HepG2 (cell line): ENCODE data around the gene FIBCD1. TPM values are rescaled to one million over a fixed set of nuclear protein-coding genes. Genes with fewer than 3 reads are reported as not detected.

Experiments used
- ATAC-seq: fragments of 200-7000 bp; cut with Tn5 transposase; 3 replicates; pipeline ENCODE4 v1.9.1; 2020; ENCODE audit warnings: mild to moderate bottlenecking, moderate library complexity
- BruUV-seq: library from RNA; stranded (reverse); fragments of 400-500 nt; replicated peaks from 2 replicates; lab custom pipeline; 2021; lab: Mats Ljungman, UMichigan
- CTCF ChIA-PET: fragments of 300-600 bp; formaldehyde crosslinking; extraction: SDS; loops from one replicate; lab custom pipeline; 2021; ENCODE audit warnings: low total read pairs, inconsistent platforms, low intra/inter-chr PET ratio; lab: Yijun Ruan, JAX
- POLR2A ChIA-PET: fragments of 350-600 bp; sonication (Branson Sonifier 250); formaldehyde crosslinking; loops from one replicate; lab custom pipeline; 2020; ENCODE audit warnings: antibody characterized with exemption, inconsistent platforms; lab: Yijun Ruan, JAX
- DNase-seq: peaks from one replicate; pipeline ENCODE4 v3.0.0-alpha.2; 2015; ENCODE audit warnings: low spot score
- FAIRE-seq: peaks from 3 replicates; lab custom pipeline; 2011; peaks lifted over from hg19 to GRCh38; lab: Jason Lieb, UNC
- H2AFZ ChIP-seq: one replicate; pipeline ENCODE4 v1.6.1; 2011; ENCODE audit warnings: low read length, inconsistent platforms
- H3K27ac ChIP-seq: fragments of 300-600 bp; 3 replicates; pipeline ENCODE4 v1.8.0; 2011; ENCODE audit warnings: mixed run types, mild to moderate bottlenecking, mixed read lengths, low read length, inconsistent platforms; ENCODE audit not compliant: insufficient read depth; ENCODE audit errors: extremely low read length
- H3K27me3 ChIP-seq, 2 experiments: fragments of 200-600 bp in 1 of 2; 2 replicates in 1 of 2; 3 replicates in 1 of 2; pipeline versions ENCODE4 v1.6.0 to v1.8.0; 2011; ENCODE audit warnings: low read length in 2 of 2, mild to moderate bottlenecking in 2 of 2, moderate library complexity in 2 of 2, inconsistent platforms in 1 of 2; ENCODE audit not compliant: insufficient read depth in 2 of 2, control insufficient read depth in 1 of 2
- H3K36me3 ChIP-seq, 2 experiments: fragments of 200-600 bp in 1 of 2; replicated peaks in 1 of 2; 2 replicates in 1 of 2; 3 replicates in 1 of 2; pipeline versions ENCODE4 v1.5.1 to v1.8.0; 2011; ENCODE audit warnings: low read length in 2 of 2, inconsistent platforms in 1 of 2; ENCODE audit not compliant: insufficient read depth in 2 of 2, control insufficient read depth in 1 of 2
- H3K4me1 ChIP-seq: 2 replicates; pipeline ENCODE4 v1.5.1; 2012; ENCODE audit warnings: low read length, inconsistent platforms; ENCODE audit not compliant: insufficient read depth
- H3K4me2 ChIP-seq: 2 replicates; pipeline ENCODE4 v1.6.0; 2011; ENCODE audit warnings: low read depth, low read length, inconsistent platforms
- H3K4me3 ChIP-seq, 3 experiments: fragments of 200-600 bp in 1 of 3; sonication (generic), shearing (Covaris generic) in 1 of 3; replicated peaks in 1 of 3; 2 replicates each; pipeline ENCODE4 v1.5.1; 2011 to 2016; ENCODE audit warnings: low read length in 3 of 3, inconsistent platforms in 2 of 3, low read depth in 2 of 3, mild to moderate bottlenecking in 2 of 3, control low read depth in 1 of 3, mixed read lengths in 1 of 3; ENCODE audit not compliant: insufficient read depth in 1 of 3
- H3K79me2 ChIP-seq: one replicate; pipeline ENCODE4 v1.6.1; 2011; ENCODE audit warnings: low read length, inconsistent platforms; ENCODE audit not compliant: insufficient read depth
- H3K9ac ChIP-seq: 2 replicates; pipeline ENCODE4 v1.6.0; 2011; ENCODE audit warnings: mild to moderate bottlenecking, low read depth, low read length, inconsistent platforms; ENCODE audit not compliant: insufficient read depth
- H3K9me3 ChIP-seq: 2 replicates; pipeline ENCODE4 v1.5.1; 2012; ENCODE audit warnings: mild to moderate bottlenecking, low read length
- H4K20me1 ChIP-seq: 2 replicates; pipeline ENCODE4 v1.6.0; 2011; ENCODE audit warnings: inconsistent platforms, mild to moderate bottlenecking, low read length, moderate library complexity; ENCODE audit not compliant: insufficient read depth
- CBFB ChIP-seq: sonication (generic); formaldehyde crosslinking; IDR thresholded peaks from 2 replicates; pipeline ENCODE4 v1.4.0; 2020; ENCODE audit warnings: missing genetic modification reagents
- CBX1 ChIP-seq: IDR thresholded peaks from one replicate; pipeline ENCODE4 v1.6.1; 2016; ENCODE audit warnings: antibody characterized with exemption, low read depth
- EEA1 ChIP-seq: sonication (generic); formaldehyde crosslinking; IDR thresholded peaks from 2 replicates; pipeline ENCODE4 v1.5.1; 2020; ENCODE audit warnings: mild to moderate bottlenecking, missing genetic modification reagents, borderline replicate concordance
- EZH2 ChIP-seq: conservative IDR thresholded peaks from 2 replicates; pipeline ENCODE4 v1.6.1; 2012; ENCODE audit warnings: mild to moderate bottlenecking, low read depth, low read length, moderate library complexity
- HNRNPLL ChIP-seq: fragments of 200-400 bp; formaldehyde crosslinking; IDR thresholded peaks from 2 replicates; pipeline ENCODE4 v1.6.1; 2017; ENCODE audit warnings: mild to moderate bottlenecking, low read depth, low read length; ENCODE audit not compliant: poor library complexity, severe bottlenecking
- MXD1 ChIP-seq: sonication (generic); formaldehyde crosslinking; IDR thresholded peaks from 2 replicates; pipeline ENCODE4 v1.4.0; 2020; ENCODE audit warnings: mild to moderate bottlenecking, missing genetic modification reagents
- NFKB2 ChIP-seq: sonication (generic); formaldehyde crosslinking; IDR thresholded peaks from 2 replicates; pipeline ENCODE4 v1.4.0; 2020; ENCODE audit warnings: missing genetic modification reagents, borderline replicate concordance
- ZFY ChIP-seq: sonication (generic); formaldehyde crosslinking; IDR thresholded peaks from 2 replicates; pipeline ENCODE4 v1.4.0; 2020; ENCODE audit warnings: missing genetic modification reagents
- ZNF362 ChIP-seq: sonication (generic); formaldehyde crosslinking; IDR thresholded peaks from 2 replicates; pipeline ENCODE4 v1.4.0; 2020; ENCODE audit warnings: missing genetic modification reagents, mild to moderate bottlenecking, borderline replicate concordance
- ZNF44 ChIP-seq: sonication (generic); formaldehyde crosslinking; IDR thresholded peaks from 2 replicates; pipeline ENCODE4 v1.5.1; 2020; ENCODE audit warnings: mild to moderate bottlenecking, missing genetic modification reagents
- ZNF629 ChIP-seq: sonication (generic); formaldehyde crosslinking; conservative IDR thresholded peaks from 2 replicates; pipeline ENCODE4 v1.5.0; 2020; ENCODE audit warnings: missing genetic modification reagents
- ZNF768 ChIP-seq: sonication (generic); formaldehyde crosslinking; IDR thresholded peaks from 2 replicates; pipeline ENCODE4 v1.4.0; 2020; ENCODE audit warnings: missing genetic modification reagents
- ZNF777 ChIP-seq: sonication (generic); formaldehyde crosslinking; IDR thresholded peaks from 2 replicates; pipeline ENCODE4 v1.4.0; 2020; ENCODE audit warnings: missing genetic modification reagents
- ZNF784 ChIP-seq: sonication (generic); formaldehyde crosslinking; IDR thresholded peaks from 2 replicates; pipeline ENCODE4 v1.5.1; 2020; ENCODE audit warnings: missing genetic modification reagents, mild to moderate bottlenecking, borderline replicate concordance
- ZNF816 ChIP-seq: sonication (generic); formaldehyde crosslinking; IDR thresholded peaks from 2 replicates; pipeline ENCODE4 v1.8.0; 2022; ENCODE audit warnings: missing genetic modification reagents, mild to moderate bottlenecking, borderline replicate concordance
- WGBS: methylation state at CpG from one replicate; pipeline ENCODE4 v1.1.6; 2017; ENCODE audit warnings: low lambda C conversion rate; 5-methylcytosine and 5-hydroxymethylcytosine counted together
- in situ Hi-C: cut with HindIII; loops from 2 replicates; pipeline ENCODE4 v1.10.0; 2017; ENCODE audit warnings: low pct_unique_long_range_greater_than_20kb; ENCODE audit not compliant: extremely low pct_ligation_motif_present
- intact Hi-C: fragments of 100-400 bp; cut with micrococcal nuclease; formaldehyde crosslinking; loops from one replicate; pipeline ENCODE4 v1.10.0; 2022; ENCODE audit not compliant: unreplicated experiment
- polyA plus RNA-seq, 8 experiments: library from polyadenylated mRNA; depleted of rRNA in 3 of 8; stranded (reverse) in 7 of 8; unstranded in 1 of 8; fragments of >200 nt; fragmentation: Illumina TruSeq in 4 of 8; extraction: Trizol in 4 of 8; gene quantifications; 2 replicates each; pipeline versions ENCODE4 v1.2.1 to v1.2.3, GENCODE V29; 2011 to 2016; ENCODE audit warnings: low read depth in 4 of 8, missing spikeins in 1 of 8, mixed read lengths in 1 of 8; ENCODE audit not compliant: insufficient read depth in 1 of 8
- total RNA-seq, 5 experiments: library from RNA; depleted of rRNA; stranded (reverse); fragments of >200 nt; fragmentation: Illumina TruSeq; extraction: Trizol; gene quantifications; 2 replicates each; pipeline ENCODE4 v1.2.3, GENCODE V29; 2016; ENCODE audit warnings: low read depth in 1 of 5

FIBCD1 gene
- total and polyA plus RNA-seq, 2 of the 13 experiments (the other 11 are each of a cell fraction or from before 2014, with no cell fraction given) = 0.55 to 0.89 TPM

- peaks cover 38% of the 10 kb centered on the region for H3K4me1 ChIP-seq
- no peak for FAIRE-seq
- peaks cover 13% of the 10 kb centered on the region; the same call in 1 of the 2 replicates for H4K20me1 ChIP-seq
- no peaks in the 10 kb centered on the region for H3K79me2 ChIP-seq
- H3K9me3 ChIP-seq = no peaks in the 10 kb centered on the region
- H3K4me3 ChIP-seq = peak overlapping the region; percentile 51 to 68 (median 60); a peak in 4 of 6 replicates
- POLR2A ChIA-PET = no interaction called here
- TF ChIP-seq EZH2 = 0 out of 2 replicates have a peak, but pooled peaks have one; percentile 37
- peak; percentile 65; the same call in 1 of the 2 replicates for TF ChIP-seq ZNF777 (CRISPR knock-in tag)
- no peak for TF ChIP-seq EEA1 (CRISPR knock-in tag)
- TF ChIP-seq, all 625 proteins: peak for 2
- WGBS = 5% methylated on average over 3 of the region's 75 CpGs
- peak overlapping the region; percentile 66 for H3K4me2 ChIP-seq
- H3K27me3 ChIP-seq = peaks cover 11 to 86% of the 10 kb centered on the region in 2 experiments
- CTCF ChIA-PET = interaction anchor here (2.1 kb wide), 1 partner anchor 73 kb away, joined by 7 read pairs; no protein-coding TSS in a partner anchor
- ATAC-seq (peak; percentile 17; the same call in 1 of the 3 replicates), DNase-seq (no peak)
- no peaks in the 10 kb centered on the region for H3K36me3 ChIP-seq
- in situ Hi-C loops (loop anchor here (5.0 to 10.0 kb wide), 2 partner anchors 42 to 165 kb away; partner anchors contain the start of gene QRFP), intact Hi-C loops (no loop called here)
- no peak overlapping the region for H2AFZ ChIP-seq
- no peak overlapping the region for H3K9ac ChIP-seq
- no peak overlapping the region for H3K27ac ChIP-seq
- BruUV-seq = no TSS peak
Observed at GRCh38 chr9:130939405-130940026, 469 bp upstream of the FIBCD1 start.

- Histone ChIP-seq H3K4me2 (peak overlapping the region; percentile 66), H4K20me1 (peaks cover 13% of the 10 kb centered on the region; the same call in 1 of the 2 replicates), H3K4me3 (peak overlapping the region in 2 of 3 experiments; percentile 60 to 68; a peak in 3 of 6 replicates), H3K79me2 (no peaks in the 10 kb centered on the region), H2AFZ (no peak overlapping the region), H3K27ac (no peak overlapping the region), H3K4me1 (peaks cover 44% of the 10 kb centered on the region), H3K9ac (no peak overlapping the region), H3K36me3 (no peaks in the 10 kb centered on the region), H3K27me3 (peaks cover 12 to 89% of the 10 kb centered on the region in 2 experiments), H3K9me3 (no peaks in the 10 kb centered on the region)
- CTCF ChIA-PET = interaction anchor here (2.1 kb wide), 1 partner anchor 72 kb away, joined by 7 read pairs; no protein-coding TSS in a partner anchor
- no peak for DNase-seq
- FAIRE-seq = no peak
- intact Hi-C loops = no loop called here
- in situ Hi-C loops = no loop called here
- WGBS = no CpG with 5 or more reads among the region's 52 CpGs
- no peak for ATAC-seq
- POLR2A ChIA-PET = no interaction called here
- no TSS peak for BruUV-seq
- TF ChIP-seq CBX1 (no peak), ZNF362 (CRISPR knock-in tag) (no peak), ZNF784 (CRISPR knock-in tag) (no peak), ZFY (CRISPR knock-in tag) (no peak), ZNF44 (CRISPR knock-in tag) (no peak), NFKB2 (CRISPR knock-in tag) (no peak), CBFB (CRISPR knock-in tag) (no peak), ZNF816 (CRISPR knock-in tag) (no peak), ZNF629 (0 out of 2 replicates have a peak, but pooled peaks have one; percentile 14), ZNF768 (CRISPR knock-in tag) (peak; percentile 68), MXD1 (0 out of 2 replicates have a peak, but pooled peaks have one; percentile 19), HNRNPLL (peak; percentile 5)
Observed at GRCh38 chr9:130938184-130938651, 829 bp downstream of the FIBCD1 start.
